ENCODE measurements around the gene LAMA2.
A peak's percentile ranks its signal among the peaks of the same experiment; 100 is the strongest.

Gene LAMA2

GRCh38 chr6:129543981-129544380, 661.0 kb downstream of the LAMA2 start:
- no peak for DNase-seq

- DNase-seq: no peak
Measured at GRCh38 chr6:129544892-129545612, 662.1 kb downstream of the LAMA2 start.

GRCh38 chr6:129546702-129547101, 663.8 kb downstream of the LAMA2 start:
- DNase-seq: no peak

- no peak for DNase-seq
Measured at GRCh38 chr6:129551486-129551885, 668.5 kb downstream of the LAMA2 start.

GRCh38 chr6:129552413-129552812, 669.5 kb downstream of the LAMA2 start:
- no peak for DNase-seq

- DNase-seq: no peak
Measured at GRCh38 chr6:129555206-129555832, 672.4 kb downstream of the LAMA2 start.

- DNase-seq: no peak
Measured at GRCh38 chr6:129558248-129558647, 675.3 kb downstream of the LAMA2 start.

- DNase-seq: no peak
Measured at GRCh38 chr6:129565366-129565765, 682.4 kb downstream of the LAMA2 start.

GRCh38 chr6:129565811-129566210, 682.9 kb downstream of the LAMA2 start:
- peak; percentile 45 for DNase-seq
